Measurements from ENCODE around the gene ADAMTS2. TPM values are rescaled to one million over a fixed set of nuclear protein-coding genes. Genes with fewer than 3 reads are reported as not detected.

The ADAMTS2 gene
- total and polyA plus RNA-seq, 2 experiments from 2014 or later = 62.0 to 132 TPM

- Histone ChIP-seq H3K9me3 (ENCODE audit: low read depth) (no peaks in the 10 kb centered on the region), H3K79me2 (ENCODE audit: insufficient read depth) (peaks cover 100% of the 10 kb centered on the region), H3K27me3 (replicated peaks; ENCODE audit: insufficient read depth) (no peaks in the 10 kb centered on the region), H2AFZ (no peak overlapping the region), H3F3A (ENCODE audit: insufficient read depth) (peaks cover 10% of the 10 kb centered on the region), H3K4me3 (no peak overlapping the region), H3K4me1 (ENCODE audit: insufficient read depth) (peaks cover 36% of the 10 kb centered on the region), H3K36me3 (ENCODE audit: low read depth) (no peaks in the 10 kb centered on the region), H3K9ac (peak overlapping the region; percentile 39), H3K4me2 (ENCODE audit: unreplicated experiment) (peak overlapping the region; percentile 66), H3K9me2 (ENCODE audit: insufficient read depth) (no peaks in the 10 kb centered on the region), H3K27ac (peak overlapping the region; percentile 56), H4K20me1 (ENCODE audit: insufficient read depth) (no peaks in the 10 kb centered on the region)
- in situ Hi-C loops (cut with MboI) = no loop called here
- peak; percentile 86 for DNase-seq
- TF ChIP-seq EZH2phosphoT487 (IDR thresholded peaks at IDR 0.05; ENCODE audit: insufficient read depth, low read depth) = no peak
- no peak for TF ChIP-seq EZH2 (IDR thresholded peaks at IDR 0.05; ENCODE audit: insufficient read depth, poor library complexity, severe bottlenecking)
- 16 to 17% methylated on average over 3 of the region's 3 CpGs for WGBS, 2 experiments (ENCODE audit: low coverage in 1 of 2, low lambda C conversion rate in 2 of 2, missing lambda C conversion rate in 2 of 2)
Observed at GRCh38 chr5:179243333-179243732, 101.9 kb downstream of the ADAMTS2 start.

GRCh38 chr5:179242676-179243075 lies 102.6 kb downstream of the ADAMTS2 start:
- in situ Hi-C loops (cut with MboI) = no loop called here
- no peaks in the 10 kb centered on the region for H4K20me1 ChIP-seq (ENCODE audit: insufficient read depth)

GRCh38 chr5:179241764-179242370 lies 103.4 kb downstream of the ADAMTS2 start:
- no peaks in the 10 kb centered on the region for H3K9me2 ChIP-seq (ENCODE audit: insufficient read depth)
- H2AFZ ChIP-seq = no peak overlapping the region
- H3K79me2 ChIP-seq (ENCODE audit: insufficient read depth) = peaks cover 100% of the 10 kb centered on the region
- DNase-seq = no peak
- no peaks in the 10 kb centered on the region for H3K9me3 ChIP-seq (ENCODE audit: low read depth)
- H4K20me1 ChIP-seq (ENCODE audit: insufficient read depth) = no peaks in the 10 kb centered on the region
- WGBS, 2 experiments (ENCODE audit: low coverage in 1 of 2, low lambda C conversion rate in 2 of 2, missing lambda C conversion rate in 2 of 2) = 60 to 70% methylated on average over 11 of the region's 11 CpGs
- peaks cover 10% of the 10 kb centered on the region for H3F3A ChIP-seq (ENCODE audit: insufficient read depth)
- no peak overlapping the region for H3K9ac ChIP-seq
- no peak overlapping the region for H3K4me3 ChIP-seq
- peaks cover 36% of the 10 kb centered on the region for H3K4me1 ChIP-seq (ENCODE audit: insufficient read depth)
- no peak overlapping the region for H3K4me2 ChIP-seq (ENCODE audit: unreplicated experiment)
- H3K36me3 ChIP-seq (ENCODE audit: low read depth) = no peaks in the 10 kb centered on the region
- peak overlapping the region; percentile 42 for H3K27ac ChIP-seq
- H3K27me3 ChIP-seq (replicated peaks; ENCODE audit: insufficient read depth) = no peaks in the 10 kb centered on the region
- no peak for TF ChIP-seq EZH2phosphoT487 (IDR thresholded peaks at IDR 0.05; ENCODE audit: insufficient read depth, low read depth)
- in situ Hi-C loops (cut with MboI) = no loop called here

More at GRCh38 chr5:179242676-179243075, 102.6 kb downstream of the ADAMTS2 start:
- Histone ChIP-seq H3K27ac (peak overlapping the region; percentile 16; the same call in 1 of the 2 replicates), H3K4me2 (ENCODE audit: unreplicated experiment) (peak overlapping the region; percentile 66), H2AFZ (no peak overlapping the region), H3K27me3 (replicated peaks; ENCODE audit: insufficient read depth) (no peaks in the 10 kb centered on the region), H3K9me3 (ENCODE audit: low read depth) (no peaks in the 10 kb centered on the region), H3K79me2 (ENCODE audit: insufficient read depth) (peaks cover 100% of the 10 kb centered on the region), H3K4me1 (ENCODE audit: insufficient read depth) (peaks cover 36% of the 10 kb centered on the region), H3K9me2 (ENCODE audit: insufficient read depth) (no peaks in the 10 kb centered on the region), H3F3A (ENCODE audit: insufficient read depth) (peaks cover 10% of the 10 kb centered on the region), H3K9ac (no peak overlapping the region; the same call in 1 of the 2 replicates), H3K36me3 (ENCODE audit: low read depth) (no peaks in the 10 kb centered on the region), H3K4me3 (no peak overlapping the region)
- WGBS, 2 experiments (ENCODE audit: low coverage in 1 of 2, low lambda C conversion rate in 2 of 2, missing lambda C conversion rate in 2 of 2) = 78 to 83% methylated on average over 6 of the region's 6 CpGs
- DNase-seq = no peak
- no peak for TF ChIP-seq EZH2phosphoT487 (IDR thresholded peaks at IDR 0.05; ENCODE audit: insufficient read depth, low read depth)
- no peak for TF ChIP-seq EZH2 (IDR thresholded peaks at IDR 0.05; ENCODE audit: insufficient read depth, poor library complexity, severe bottlenecking)

- Histone ChIP-seq H3K79me2 (ENCODE audit: insufficient read depth) (peaks cover 100% of the 10 kb centered on the region), H3K9me3 (ENCODE audit: low read depth) (no peaks in the 10 kb centered on the region), H3K36me3 (ENCODE audit: low read depth) (no peaks in the 10 kb centered on the region), H3K9me2 (ENCODE audit: insufficient read depth) (no peaks in the 10 kb centered on the region), H3F3A (ENCODE audit: insufficient read depth) (peaks cover 10% of the 10 kb centered on the region), H3K4me1 (ENCODE audit: insufficient read depth) (peaks cover 36% of the 10 kb centered on the region), H3K27ac (peak overlapping the region; percentile 42), H2AFZ (no peak overlapping the region), H3K27me3 (replicated peaks; ENCODE audit: insufficient read depth) (no peaks in the 10 kb centered on the region), H4K20me1 (ENCODE audit: insufficient read depth) (no peaks in the 10 kb centered on the region), H3K9ac (no peak overlapping the region), H3K4me3 (no peak overlapping the region), H3K4me2 (ENCODE audit: unreplicated experiment) (no peak overlapping the region)
- DNase-seq = peak; percentile 78
- TF ChIP-seq EZH2phosphoT487 (IDR thresholded peaks at IDR 0.05; ENCODE audit: insufficient read depth, low read depth) = no peak
- no peak for TF ChIP-seq EZH2 (IDR thresholded peaks at IDR 0.05; ENCODE audit: insufficient read depth, poor library complexity, severe bottlenecking)
- whole genome bisulfite sequencing, 2 experiments (ENCODE audit: low coverage in 1 of 2, low lambda C conversion rate in 2 of 2, missing lambda C conversion rate in 2 of 2) = 34 to 37% methylated on average over 15 of the region's 15 CpGs
- in situ Hi-C loops (cut with MboI) = no loop called here
Observed at GRCh38 chr5:179241175-179241574, 104.1 kb downstream of the ADAMTS2 start.
